ENCODE measurements around the gene CDKN2A. TPM values are rescaled to one million over a fixed set of nuclear protein-coding genes. Genes with fewer than 3 reads are reported as not detected.

Gene CDKN2A
- total RNA-seq, 1 donor from 2014 or later, result not detected

GRCh38 chr9:21931428-21931827 is 62.8 kb downstream of the CDKN2A start:
- no peak overlapping the region for H3K4me3 ChIP-seq (ENCODE audit: low read length in 3 of 3)
- H3K4me1 ChIP-seq (ENCODE audit: control insufficient read depth in 3 of 3, insufficient read depth in 3 of 3, low read length in 3 of 3), result no peaks in the 10 kb centered on the region
- no peaks in the 10 kb centered on the region for H3K9me3 ChIP-seq (ENCODE audit: control insufficient read depth in 3 of 3, low read length in 3 of 3)
- H3K27ac ChIP-seq (ENCODE audit: low read depth, low read length), result no peak overlapping the region
- H3K27me3 ChIP-seq (ENCODE audit: control insufficient read depth in 3 of 3, insufficient read depth in 3 of 3, low read length in 3 of 3), result no peaks in the 10 kb centered on the region
- H3K9ac ChIP-seq (ENCODE audit: low read depth in 1 of 3, low read length in 3 of 3), result no peak overlapping the region
- H3K36me3 ChIP-seq (ENCODE audit: control insufficient read depth in 3 of 3, insufficient read depth in 3 of 3, low read length in 3 of 3), result peaks cover 0 to 7% (median 3%) of the 10 kb centered on the region in 3 donors

GRCh38 chr9:21927752-21928151 is 66.4 kb downstream of the CDKN2A start:
- no peak overlapping the region for H3K27ac ChIP-seq (ENCODE audit: low read depth, low read length)
- H3K4me1 ChIP-seq (ENCODE audit: control insufficient read depth in 3 of 3, insufficient read depth in 3 of 3, low read length in 3 of 3), result no peaks in the 10 kb centered on the region
- no peaks in the 10 kb centered on the region for H3K27me3 ChIP-seq (ENCODE audit: control insufficient read depth in 3 of 3, insufficient read depth in 3 of 3, low read length in 3 of 3)
- no peak overlapping the region for H3K9ac ChIP-seq (ENCODE audit: low read depth in 1 of 3, low read length in 3 of 3)
- H3K36me3 ChIP-seq (ENCODE audit: control insufficient read depth in 3 of 3, insufficient read depth in 3 of 3, low read length in 3 of 3), result peaks cover 0 to 7% (median 3%) of the 10 kb centered on the region in 3 donors
- H3K9me3 ChIP-seq (ENCODE audit: control insufficient read depth in 3 of 3, low read length in 3 of 3), result no peaks in the 10 kb centered on the region
- no peak overlapping the region for H3K4me3 ChIP-seq (ENCODE audit: low read length in 3 of 3)

- Histone ChIP-seq H3K36me3 (ENCODE audit: control insufficient read depth in 3 of 3, insufficient read depth in 3 of 3, low read length in 3 of 3) (no peaks in the 10 kb centered on the region), H3K9ac (ENCODE audit: low read depth in 1 of 3, low read length in 3 of 3) (no peak overlapping the region), H3K27me3 (ENCODE audit: control insufficient read depth in 3 of 3, insufficient read depth in 3 of 3, low read length in 3 of 3) (no peaks in the 10 kb centered on the region), H3K4me1 (ENCODE audit: control insufficient read depth in 3 of 3, insufficient read depth in 3 of 3, low read length in 3 of 3) (no peaks in the 10 kb centered on the region), H3K9me3 (ENCODE audit: control insufficient read depth in 3 of 3, low read length in 3 of 3) (no peaks in the 10 kb centered on the region), H3K27ac (ENCODE audit: low read depth, low read length) (no peak overlapping the region), H3K4me3 (ENCODE audit: low read length in 3 of 3) (no peak overlapping the region)
Measured at GRCh38 chr9:21923694-21924093, 70.5 kb downstream of the CDKN2A start.

GRCh38 chr9:21919377-21920362 is 74.5 kb downstream of the CDKN2A start:
- Histone ChIP-seq H3K27me3 (ENCODE audit: control insufficient read depth in 3 of 3, insufficient read depth in 3 of 3, low read length in 3 of 3) (no peaks in the 10 kb centered on the region), H3K4me3 (ENCODE audit: low read length in 3 of 3) (no peak overlapping the region), H3K4me1 (ENCODE audit: control insufficient read depth in 3 of 3, insufficient read depth in 3 of 3, low read length in 3 of 3) (no peaks in the 10 kb centered on the region), H3K9ac (ENCODE audit: low read depth in 1 of 3, low read length in 3 of 3) (no peak overlapping the region), H3K36me3 (ENCODE audit: control insufficient read depth in 3 of 3, insufficient read depth in 3 of 3, low read length in 3 of 3) (no peaks in the 10 kb centered on the region), H3K27ac (ENCODE audit: low read depth, low read length) (no peak overlapping the region), H3K9me3 (ENCODE audit: control insufficient read depth in 3 of 3, low read length in 3 of 3) (no peaks in the 10 kb centered on the region)

Other genes starting within 250 kb of the CDKN2A start
- 22.4 TPM for gene MTAP, start 191.8 kb downstream of the CDKN2A start, total RNA-seq
- gene CDKN2B-AS1, start 399 bp upstream of the CDKN2A start, total RNA-seq, result 0.52 TPM
- gene CDKN2B, start 14.9 kb upstream of the CDKN2A start, total RNA-seq, result not detected